Dendritic cell treated with granulocyte-macrophage colony-stimulating factor and Interleukin-4, amounts not matched to agents 40 ng/mL and 50 ng/mL, for 4 days (primary cell): ENCODE data around the gene VWC2.

Experiments
- H3K27ac Mint-ChIP-seq: one replicate; pipeline ENCODE4 v1.8.0; 2022; ENCODE audit warnings: mild to moderate bottlenecking, mixed read lengths
- H3K27me3 Mint-ChIP-seq: one replicate; pipeline ENCODE4 v1.8.0; 2022; ENCODE audit warnings: mild to moderate bottlenecking, mixed read lengths
- H3K36me3 Mint-ChIP-seq: one replicate; pipeline ENCODE4 v1.8.0; 2022; ENCODE audit warnings: low read depth, mixed read lengths
- H3K4me1 Mint-ChIP-seq: one replicate; pipeline ENCODE4 v1.8.0; 2022; ENCODE audit warnings: low read depth, mixed read lengths
- H3K4me3 Mint-ChIP-seq: one replicate; pipeline ENCODE4 v1.8.0; 2022; ENCODE audit warnings: mild to moderate bottlenecking, moderate library complexity, mixed read lengths
- H3K9me3 Mint-ChIP-seq: one replicate; pipeline ENCODE4 v1.8.0; 2022; ENCODE audit warnings: mixed read lengths
- intact Hi-C: fragments of 100-400 bp; cut with micrococcal nuclease; formaldehyde crosslinking; loops from one replicate; pipeline ENCODE4 v1.15.0; 2022

The VWC2 gene

DNA sequence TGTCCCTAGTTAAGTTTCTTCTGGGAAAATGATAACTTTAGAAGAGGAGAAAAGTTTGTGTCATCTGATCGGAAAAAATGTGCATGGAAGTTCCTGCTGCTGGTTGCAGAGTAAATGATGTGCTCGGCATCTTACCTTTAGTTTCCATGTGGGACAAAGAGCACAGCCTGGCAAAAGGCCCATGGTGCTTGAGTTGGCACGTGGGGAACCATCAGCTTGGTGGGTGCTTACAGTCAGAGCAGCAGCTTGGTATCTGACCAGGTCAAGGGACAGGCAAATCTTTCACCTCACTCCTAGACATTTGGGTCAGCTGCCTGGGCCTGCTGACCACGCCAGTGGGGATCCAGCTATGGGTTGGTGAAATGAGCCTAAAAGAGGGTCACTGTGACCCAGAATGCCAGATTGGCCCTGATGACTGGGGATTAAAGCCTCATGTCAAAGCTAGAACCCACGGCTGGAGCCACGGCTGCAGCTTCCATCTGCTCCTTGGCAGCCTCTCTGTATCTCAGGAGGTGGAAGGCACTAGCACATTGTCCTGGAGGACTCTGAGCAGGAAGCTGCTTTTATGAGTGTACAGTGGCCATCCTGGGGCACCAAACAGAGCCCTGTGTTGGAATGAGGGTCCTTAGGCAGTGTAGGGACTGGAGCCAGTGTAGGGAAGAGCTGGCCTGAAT, 24.7 kb downstream of the VWC2 start:
- Mint-ChIP-seq H3K4me1 (no peaks in the 10 kb centered on the region), H3K9me3 (no peaks in the 10 kb centered on the region), H3K36me3 (no peaks in the 10 kb centered on the region), H3K4me3 (no peak overlapping the region), H3K27me3 (no peaks in the 10 kb centered on the region), H3K27ac (no peak overlapping the region)
- intact Hi-C loops = no loop called here

DNA sequence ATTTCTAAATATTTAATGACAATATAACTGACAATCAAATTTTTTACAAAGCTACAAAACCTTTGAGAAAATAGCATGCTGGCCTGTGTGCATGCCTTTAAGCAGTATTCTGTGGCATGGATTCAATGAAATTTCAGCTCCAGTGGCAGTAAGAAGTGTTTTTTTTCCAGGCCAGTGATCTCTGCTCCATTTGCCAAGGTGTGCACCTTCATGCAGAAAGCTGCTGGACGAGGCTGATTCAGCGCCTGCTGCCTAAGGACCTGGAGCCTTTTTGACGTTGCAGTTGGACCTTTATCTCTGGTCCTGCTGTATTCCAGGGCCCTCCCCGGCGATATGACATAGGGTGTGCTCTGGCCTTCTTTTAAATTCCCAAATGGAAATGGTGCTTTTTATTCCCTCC, 26.6 kb downstream of the VWC2 start:
- intact Hi-C loops = no loop called here
- no peak overlapping the region for H3K27ac Mint-ChIP-seq
- H3K27me3 Mint-ChIP-seq = no peaks in the 10 kb centered on the region
- H3K36me3 Mint-ChIP-seq = no peaks in the 10 kb centered on the region
- no peak overlapping the region for H3K4me3 Mint-ChIP-seq
- no peaks in the 10 kb centered on the region for H3K4me1 Mint-ChIP-seq
- no peaks in the 10 kb centered on the region for H3K9me3 Mint-ChIP-seq

DNA sequence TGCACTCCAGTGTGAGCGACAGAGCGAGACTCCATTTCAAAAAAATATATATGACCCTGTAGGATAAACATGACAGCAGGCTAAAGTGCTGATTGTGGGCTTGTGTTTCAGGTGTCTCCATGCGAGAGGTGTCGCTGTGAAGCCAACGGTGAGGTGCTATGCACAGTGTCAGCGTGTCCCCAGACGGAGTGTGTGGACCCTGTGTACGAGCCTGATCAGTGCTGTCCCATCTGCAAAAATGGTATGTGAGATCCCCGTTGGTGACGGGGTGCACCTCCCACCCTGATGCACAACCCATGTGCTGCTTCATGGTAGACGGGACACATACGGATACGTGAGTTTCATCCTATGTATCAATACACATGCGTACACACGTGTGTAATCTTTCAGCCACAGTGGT, 29.2 kb downstream of the VWC2 start:
- Mint-ChIP-seq H3K4me1 (no peaks in the 10 kb centered on the region), H3K36me3 (no peaks in the 10 kb centered on the region), H3K27ac (no peak overlapping the region), H3K27me3 (no peaks in the 10 kb centered on the region), H3K9me3 (no peaks in the 10 kb centered on the region), H3K4me3 (no peak overlapping the region)
- intact Hi-C loops = no loop called here

DNA sequence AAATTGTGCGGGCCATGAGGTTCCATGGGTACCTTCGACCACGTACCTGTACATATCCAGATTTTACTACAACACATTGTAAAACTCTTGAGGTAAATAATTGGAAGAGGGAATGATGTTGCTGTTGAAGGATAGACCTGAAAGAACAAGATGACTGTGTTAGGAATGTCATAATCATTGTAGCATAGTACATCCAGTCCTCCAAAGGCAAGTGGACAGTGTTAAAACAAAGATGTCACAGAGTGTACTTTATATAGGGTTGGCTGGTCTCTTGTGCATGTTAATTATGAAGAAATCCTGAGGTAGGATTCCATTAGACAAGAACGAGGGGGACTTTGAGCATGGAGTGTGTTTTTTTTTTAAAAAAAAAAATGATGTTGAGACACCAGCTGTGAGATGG, 30.4 kb downstream of the VWC2 start:
- H3K27me3 Mint-ChIP-seq = no peaks in the 10 kb centered on the region
- no peaks in the 10 kb centered on the region for H3K9me3 Mint-ChIP-seq
- no peaks in the 10 kb centered on the region for H3K36me3 Mint-ChIP-seq
- no peaks in the 10 kb centered on the region for H3K4me1 Mint-ChIP-seq
- H3K27ac Mint-ChIP-seq = no peak overlapping the region
- no peak overlapping the region for H3K4me3 Mint-ChIP-seq
- intact Hi-C loops = no loop called here

DNA sequence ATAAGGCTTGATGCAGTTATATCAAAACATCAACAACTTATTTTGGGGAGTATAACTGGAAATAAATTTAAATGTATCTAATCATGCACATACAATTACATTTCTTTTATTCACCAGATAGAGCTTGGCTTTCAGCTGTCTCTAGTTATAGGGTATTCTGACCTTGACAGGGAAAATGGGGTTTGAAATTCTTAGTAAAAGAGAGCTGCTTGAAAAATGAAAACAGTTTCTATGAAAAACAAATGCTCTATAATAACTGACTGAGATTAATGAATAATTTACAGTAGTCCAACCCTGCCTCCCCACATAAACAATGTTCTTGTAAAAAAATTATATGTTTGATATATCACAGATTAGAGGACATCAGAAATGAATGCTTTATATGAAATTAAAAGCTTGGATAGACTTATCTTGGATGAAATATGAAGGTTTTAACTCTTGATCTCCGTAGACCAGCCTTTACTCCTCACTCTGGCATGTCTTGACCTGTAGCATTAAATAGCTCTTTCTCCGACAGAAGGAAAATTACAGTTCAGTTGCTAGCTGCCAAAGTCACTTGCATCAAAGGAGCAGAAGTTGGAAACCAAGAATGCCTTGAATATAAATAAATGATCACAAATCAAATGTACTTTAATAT, 32.1 kb downstream of the VWC2 start:
- Mint-ChIP-seq H3K27ac (no peak overlapping the region), H3K36me3 (no peaks in the 10 kb centered on the region), H3K4me3 (no peak overlapping the region), H3K9me3 (no peaks in the 10 kb centered on the region), H3K27me3 (no peaks in the 10 kb centered on the region), H3K4me1 (no peaks in the 10 kb centered on the region)
- intact Hi-C loops = no loop called here

DNA sequence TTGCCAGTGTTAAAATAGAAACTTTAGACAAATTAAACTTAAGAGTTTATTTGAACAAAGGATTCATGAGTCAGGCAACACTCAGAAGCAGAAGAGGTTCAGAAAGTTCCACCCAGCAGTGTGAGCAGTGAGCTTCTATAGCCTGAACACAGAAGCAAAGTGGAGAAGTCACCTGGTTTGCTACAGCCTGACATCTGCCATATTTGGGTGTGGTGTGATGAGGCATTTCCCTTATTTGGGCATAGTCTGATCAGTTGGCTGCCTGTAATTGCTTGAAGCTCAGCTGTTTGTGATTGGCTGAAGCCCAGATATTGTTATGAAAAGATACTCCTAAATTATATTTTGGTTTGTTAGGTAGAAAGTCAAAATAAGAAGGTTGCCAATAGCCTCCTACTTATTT, 39.1 kb downstream of the VWC2 start:
- Mint-ChIP-seq H3K4me3 (no peak overlapping the region), H3K4me1 (no peaks in the 10 kb centered on the region), H3K36me3 (no peaks in the 10 kb centered on the region), H3K27me3 (no peaks in the 10 kb centered on the region), H3K9me3 (no peaks in the 10 kb centered on the region), H3K27ac (no peak overlapping the region)
- intact Hi-C loops = no loop called here

DNA sequence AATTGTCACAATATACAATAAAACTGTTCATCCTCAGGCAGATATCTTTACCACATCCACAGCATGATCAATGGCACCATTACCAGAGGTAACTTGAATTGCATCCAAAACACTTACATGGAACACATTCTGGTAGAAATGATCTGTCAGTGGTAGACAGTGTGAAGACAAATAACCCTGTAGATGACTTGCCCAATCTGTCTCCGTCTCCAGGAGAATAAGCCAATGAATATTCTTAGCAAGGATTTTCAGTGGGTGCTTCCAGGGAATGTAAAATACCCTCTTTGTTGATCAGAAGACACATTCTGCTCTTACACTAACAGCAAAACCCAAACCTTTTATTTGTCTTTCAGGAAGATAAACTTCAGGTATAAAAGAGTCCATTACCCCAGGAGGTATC, 43.8 kb downstream of the VWC2 start:
- H3K27me3 Mint-ChIP-seq = peaks cover 1% of the 10 kb centered on the region
- intact Hi-C loops = no loop called here

DNA sequence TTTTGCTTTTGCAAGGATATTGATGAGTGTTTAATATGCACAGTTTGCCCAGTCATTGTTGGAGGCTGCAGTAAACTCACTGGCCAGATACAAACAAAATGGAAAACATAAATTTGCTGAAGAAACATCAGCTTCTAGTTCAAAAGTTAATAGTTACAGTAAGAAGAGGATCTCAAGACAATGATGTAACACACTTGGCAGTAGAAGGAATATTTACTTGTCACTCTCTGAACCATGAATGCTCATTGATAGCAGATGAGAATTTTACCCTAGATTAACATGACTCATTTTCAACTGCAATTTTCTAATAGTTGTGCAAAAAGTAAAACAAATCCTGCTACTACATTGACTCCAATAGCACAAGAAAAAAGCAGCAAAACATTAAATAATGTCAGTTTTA, 47.7 kb downstream of the VWC2 start:
- intact Hi-C loops = no loop called here
- H3K27me3 Mint-ChIP-seq = peaks cover 3% of the 10 kb centered on the region
- no peaks in the 10 kb centered on the region for H3K36me3 Mint-ChIP-seq
- H3K27ac Mint-ChIP-seq = no peak overlapping the region
- no peak overlapping the region for H3K4me3 Mint-ChIP-seq
- no peaks in the 10 kb centered on the region for H3K4me1 Mint-ChIP-seq
- no peaks in the 10 kb centered on the region for H3K9me3 Mint-ChIP-seq

More for the DNA sequence above, 43.8 kb downstream of the VWC2 start:
- H3K9me3 Mint-ChIP-seq = no peaks in the 10 kb centered on the region
- no peak overlapping the region for H3K27ac Mint-ChIP-seq
- H3K4me3 Mint-ChIP-seq = no peak overlapping the region
- H3K36me3 Mint-ChIP-seq = no peaks in the 10 kb centered on the region
- no peaks in the 10 kb centered on the region for H3K4me1 Mint-ChIP-seq

DNA sequence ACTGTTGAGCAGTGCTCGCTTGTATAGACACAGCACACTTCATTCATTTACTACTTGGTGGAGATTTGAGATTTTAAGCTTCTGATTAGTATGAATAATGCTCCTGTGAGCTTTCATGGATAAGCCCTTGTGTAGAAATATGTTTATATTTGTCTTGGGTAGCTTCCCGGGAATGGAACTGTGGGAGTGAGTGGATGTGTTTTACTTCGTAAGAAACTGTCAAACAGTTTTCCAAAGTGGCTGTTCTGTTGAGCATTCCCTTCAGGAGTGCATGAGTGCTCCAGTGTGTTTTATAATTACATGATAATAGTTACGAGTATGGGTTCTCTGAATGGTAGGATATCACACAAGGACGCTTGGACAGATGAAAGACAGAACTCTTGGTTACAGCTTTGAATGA, 49.4 kb downstream of the VWC2 start:
- H3K27ac Mint-ChIP-seq = no peak overlapping the region
- no peaks in the 10 kb centered on the region for H3K36me3 Mint-ChIP-seq
- H3K4me3 Mint-ChIP-seq = no peak overlapping the region
- intact Hi-C loops = no loop called here
- peaks cover 3% of the 10 kb centered on the region for H3K27me3 Mint-ChIP-seq
- no peaks in the 10 kb centered on the region for H3K9me3 Mint-ChIP-seq
- H3K4me1 Mint-ChIP-seq = no peaks in the 10 kb centered on the region

DNA sequence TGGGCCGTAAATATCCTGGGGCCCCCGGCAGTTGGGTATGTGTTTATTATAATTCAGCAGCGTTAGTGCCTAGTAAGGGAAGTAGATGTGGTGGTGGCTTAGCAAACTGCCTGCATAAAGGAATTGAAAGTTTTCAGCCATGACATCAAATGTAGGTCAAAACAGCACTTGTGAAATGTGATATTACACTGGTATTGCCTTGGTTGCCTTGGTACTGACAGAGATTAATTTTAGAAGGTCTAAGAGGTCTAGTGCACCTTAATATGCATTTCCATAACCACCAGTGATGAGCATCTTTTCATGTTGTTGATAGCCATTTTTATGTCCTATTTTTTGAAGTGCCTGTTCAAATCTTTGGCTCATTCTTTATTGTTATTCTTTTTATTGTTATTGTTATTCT, 50.1 kb downstream of the VWC2 start:
- Mint-ChIP-seq H3K4me1 (no peaks in the 10 kb centered on the region), H3K9me3 (no peaks in the 10 kb centered on the region), H3K27ac (no peak overlapping the region), H3K27me3 (peaks cover 3% of the 10 kb centered on the region), H3K4me3 (no peak overlapping the region), H3K36me3 (no peaks in the 10 kb centered on the region)
- intact Hi-C loops = no loop called here

DNA sequence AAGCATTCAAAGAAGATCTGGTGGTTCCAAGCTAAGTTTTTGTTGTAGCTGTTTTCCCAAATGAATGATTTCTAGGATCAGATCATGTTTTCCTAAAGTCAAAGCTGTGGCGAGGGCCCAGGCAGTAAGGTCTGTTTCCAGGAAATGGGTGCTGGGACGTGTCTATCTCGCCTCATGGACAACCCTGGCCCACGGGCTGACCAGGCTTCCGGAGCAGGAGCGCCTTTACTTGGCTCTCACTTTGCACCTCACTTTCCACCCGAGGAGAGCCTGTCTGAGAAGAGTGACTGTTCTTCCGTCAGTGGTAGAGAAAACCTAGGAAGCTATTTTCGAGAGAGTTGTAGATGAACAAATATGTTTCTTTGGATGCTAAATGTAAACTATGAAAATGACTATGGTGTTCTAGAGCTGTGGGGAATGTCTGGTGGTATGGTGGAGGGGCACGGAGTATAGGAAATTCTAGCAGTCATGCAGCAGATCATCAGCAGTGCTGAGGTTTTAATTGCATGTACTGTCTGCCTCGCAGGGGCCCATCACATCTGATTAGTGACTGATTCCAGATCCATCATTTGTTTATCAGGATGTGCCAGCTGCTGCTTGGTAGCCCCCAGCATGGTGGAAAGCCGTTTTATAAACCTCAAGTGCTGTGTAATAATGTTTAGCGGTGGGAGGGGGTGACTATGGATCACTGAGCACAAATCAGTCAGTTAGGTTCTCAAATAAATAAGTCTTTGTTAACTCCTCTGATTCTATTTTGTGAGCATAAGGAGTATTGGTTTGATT, 66.6 kb downstream of the VWC2 start:
- Mint-ChIP-seq H3K4me3 (no peak overlapping the region), H3K27me3 (no peaks in the 10 kb centered on the region), H3K4me1 (no peaks in the 10 kb centered on the region), H3K9me3 (no peaks in the 10 kb centered on the region), H3K36me3 (no peaks in the 10 kb centered on the region), H3K27ac (no peak overlapping the region)
- intact Hi-C loops = no loop called here

DNA sequence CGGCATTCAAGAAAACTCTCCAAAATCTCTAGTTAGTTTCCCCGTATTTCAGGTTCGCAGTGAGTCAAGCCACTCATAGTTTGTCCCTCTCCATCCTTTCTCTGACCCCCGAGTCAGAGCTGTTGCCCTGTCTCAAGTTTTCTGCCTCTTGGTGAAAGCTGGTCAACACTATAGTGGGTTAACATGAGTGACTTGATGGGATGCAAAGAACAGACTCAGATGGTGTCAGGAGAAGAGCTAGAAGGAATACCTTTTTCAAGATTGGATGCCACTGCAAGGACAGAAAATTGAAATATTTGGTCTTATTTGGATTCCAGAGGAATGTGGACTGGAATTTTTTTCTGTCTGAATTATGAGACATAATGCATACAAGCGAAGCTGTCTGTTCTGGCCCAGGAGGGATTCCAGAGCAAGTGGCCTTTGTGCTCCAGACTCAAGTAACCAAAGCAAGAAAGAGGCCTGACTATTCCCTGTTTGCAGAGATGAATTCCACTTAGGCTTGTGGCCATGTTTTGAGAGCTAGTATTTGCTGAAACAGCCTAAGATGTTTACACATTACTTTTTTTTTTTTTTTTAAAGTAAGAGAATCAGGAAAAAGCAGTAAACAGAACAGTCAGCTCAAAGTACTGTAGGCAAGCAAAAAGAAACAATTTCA, 67.4 kb downstream of the VWC2 start:
- Mint-ChIP-seq H3K4me3 (no peak overlapping the region), H3K9me3 (no peaks in the 10 kb centered on the region), H3K36me3 (no peaks in the 10 kb centered on the region), H3K27me3 (no peaks in the 10 kb centered on the region), H3K27ac (no peak overlapping the region), H3K4me1 (no peaks in the 10 kb centered on the region)
- intact Hi-C loops = no loop called here

DNA sequence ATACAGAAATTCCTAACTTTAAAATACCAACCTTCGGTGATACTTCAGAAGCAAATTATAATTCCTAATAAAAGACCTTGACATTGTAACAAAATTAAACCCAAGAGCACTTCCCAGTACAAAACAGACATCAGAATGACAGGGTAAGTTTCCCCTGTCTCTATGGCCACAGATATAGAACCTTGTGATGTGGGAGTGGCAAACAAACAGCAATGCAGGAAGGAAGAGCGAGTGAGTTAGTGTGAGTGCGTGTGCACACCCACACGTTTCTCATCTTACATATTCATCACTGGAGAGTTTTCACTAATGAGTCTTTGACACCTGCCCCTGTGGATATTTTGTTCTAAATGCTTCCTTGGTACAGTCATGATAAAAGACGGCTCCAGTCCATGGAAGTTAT, 72.2 kb downstream of the VWC2 start:
- Mint-ChIP-seq H3K27ac (no peak overlapping the region), H3K9me3 (no peaks in the 10 kb centered on the region), H3K4me3 (no peak overlapping the region), H3K4me1 (no peaks in the 10 kb centered on the region), H3K27me3 (no peaks in the 10 kb centered on the region), H3K36me3 (no peaks in the 10 kb centered on the region)
- intact Hi-C loops = no loop called here

DNA sequence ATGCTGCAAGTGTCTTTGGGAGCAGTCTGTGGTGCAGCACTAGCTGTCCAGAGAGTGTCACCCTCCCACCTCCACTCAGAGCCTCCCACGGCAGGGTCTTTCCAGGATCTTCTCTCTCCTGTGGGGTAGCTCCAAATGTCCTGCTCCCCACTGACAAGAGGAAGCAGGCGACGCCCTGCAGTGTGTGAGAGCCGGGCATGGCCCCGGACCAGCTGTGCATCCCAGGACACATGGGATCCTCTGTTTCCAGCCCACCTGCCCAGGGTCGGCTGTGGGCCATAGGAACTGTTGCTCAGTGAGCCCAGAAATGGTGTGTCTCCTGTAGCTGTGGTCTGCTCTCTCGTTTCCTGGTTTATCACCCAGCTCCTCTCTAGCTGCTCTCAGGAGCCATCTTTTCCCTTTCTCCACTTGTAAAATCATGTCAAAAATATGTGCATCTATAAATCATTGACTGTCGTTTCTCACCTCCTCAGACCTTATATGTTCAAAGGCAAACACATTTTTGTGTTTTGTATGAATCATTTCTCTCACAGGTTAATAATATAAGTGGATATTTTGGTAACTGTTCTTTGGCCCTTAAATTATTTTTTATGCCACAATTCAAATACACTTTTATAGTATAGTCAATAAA, 74.9 kb downstream of the VWC2 start:
- Mint-ChIP-seq H3K9me3 (no peaks in the 10 kb centered on the region), H3K27me3 (no peaks in the 10 kb centered on the region), H3K27ac (no peak overlapping the region), H3K4me3 (no peak overlapping the region), H3K4me1 (no peaks in the 10 kb centered on the region), H3K36me3 (no peaks in the 10 kb centered on the region)
- intact Hi-C loops = no loop called here
